ENCODE results near the gene PIP5KL1. TPM values are rescaled to one million over a fixed set of nuclear protein-coding genes. Genes with fewer than 3 reads are reported as not detected.

The PIP5KL1 gene
- polyA plus RNA-seq, 12 donors, result 0.83 to 4.1 (median 2.4) TPM; not detected in 2

DNA sequence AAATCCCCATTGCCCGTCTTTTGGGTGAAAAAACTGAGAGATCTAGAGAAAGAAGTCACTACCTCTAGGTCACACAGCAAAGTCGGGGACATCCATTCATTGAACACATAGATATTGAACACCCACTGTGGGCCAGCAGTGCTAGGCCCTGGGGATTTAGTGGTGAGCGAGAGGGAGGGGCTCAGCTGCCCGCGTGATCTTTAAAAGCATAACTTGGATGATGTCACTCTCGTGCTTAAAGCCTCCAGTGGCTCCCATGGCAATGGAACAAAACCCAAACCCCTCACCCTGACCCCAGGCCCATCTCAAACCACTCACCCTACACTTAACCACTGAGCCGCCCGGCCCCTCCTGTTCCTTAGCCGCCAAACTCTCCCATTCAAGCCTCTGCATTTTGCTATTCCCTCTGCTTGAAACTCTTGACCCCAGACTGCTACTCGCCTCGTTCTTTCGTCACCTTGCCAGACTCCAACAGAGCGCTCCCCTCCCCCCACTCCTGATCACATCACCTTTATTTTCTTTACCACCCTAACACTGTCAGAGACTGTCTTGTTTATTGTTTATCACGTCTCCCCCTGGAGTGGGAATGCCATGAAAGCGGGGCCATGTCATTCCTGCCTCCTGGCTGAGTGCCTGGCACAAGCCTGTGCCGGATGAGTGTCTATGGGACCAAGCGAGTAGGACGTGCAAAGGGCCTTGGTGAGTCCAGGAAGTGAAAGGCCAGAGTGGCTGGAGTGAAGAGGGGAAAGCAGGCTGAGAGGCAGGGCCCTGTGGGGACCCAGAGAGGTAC, 710 bp upstream of the PIP5KL1 start:
- DNase-seq, result no peak

DNA sequence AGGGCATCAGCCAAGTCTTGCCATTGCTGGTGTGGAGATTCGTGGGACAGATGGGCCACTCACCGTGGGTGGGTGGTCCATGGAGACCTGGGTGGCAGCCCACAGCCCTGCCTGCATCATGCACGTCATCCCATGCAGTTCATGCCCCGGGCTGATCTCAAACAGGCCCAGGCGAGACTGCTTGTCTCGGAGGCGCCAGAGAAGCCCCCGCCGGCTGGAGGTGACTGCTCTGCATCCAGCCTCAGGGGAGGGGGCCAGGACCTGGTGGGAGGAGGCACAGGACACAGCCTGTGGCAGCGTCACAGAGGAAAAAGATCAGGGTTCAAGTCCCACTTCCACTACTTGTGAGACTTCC, 975 bp downstream of the PIP5KL1 start:
- DNase-seq, result no peak

DNA sequence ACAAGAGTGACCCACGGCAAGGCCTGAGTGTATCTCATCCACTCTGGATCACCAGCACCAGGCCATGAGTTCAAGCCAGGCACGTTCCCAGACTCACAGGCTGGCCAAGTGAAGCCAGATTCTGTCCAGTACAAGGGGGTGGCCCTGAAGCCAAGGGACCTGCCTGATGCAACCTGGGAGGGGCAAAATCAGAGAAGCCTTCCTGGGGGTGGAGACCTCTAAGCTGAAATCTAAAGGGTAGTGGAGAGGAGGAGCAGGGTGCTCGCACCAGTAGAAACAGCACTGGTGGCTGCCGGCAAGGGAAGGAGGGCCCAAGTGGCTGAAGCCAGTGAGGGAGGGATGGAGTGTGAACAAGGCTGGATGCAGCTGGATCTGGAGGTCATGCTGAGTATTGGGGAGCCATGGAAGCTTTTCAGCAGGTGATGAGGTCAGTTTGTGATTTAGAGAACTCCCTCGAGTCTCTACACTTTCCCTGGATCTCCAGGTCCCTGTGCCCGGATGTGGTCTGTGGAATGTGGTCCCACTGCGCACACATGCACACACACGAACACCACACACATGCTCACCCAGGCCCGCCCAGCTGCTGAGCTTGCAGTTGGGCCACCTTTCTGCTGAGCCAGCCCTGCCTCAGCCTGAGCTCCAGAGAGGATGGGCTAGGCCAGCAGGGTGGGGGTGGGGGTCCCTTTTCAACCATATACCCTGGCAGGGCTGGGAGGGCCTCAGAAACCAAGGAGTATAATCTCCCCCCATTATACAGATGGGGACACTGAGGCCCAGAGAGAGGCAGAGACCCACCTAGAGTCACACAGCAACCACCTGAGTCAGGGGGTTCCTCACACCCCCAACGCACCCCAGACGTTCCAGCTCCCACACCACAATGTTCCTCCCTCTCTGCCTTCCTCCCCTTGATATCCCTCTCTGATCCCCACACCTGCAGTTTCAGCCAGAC, 1.6 kb downstream of the PIP5KL1 start:
- DNase-seq, result no peak

- no peak for DNase-seq
Measured at GRCh38 chr9:127927988-127928675, 2.4 kb downstream of the PIP5KL1 start.

DNA sequence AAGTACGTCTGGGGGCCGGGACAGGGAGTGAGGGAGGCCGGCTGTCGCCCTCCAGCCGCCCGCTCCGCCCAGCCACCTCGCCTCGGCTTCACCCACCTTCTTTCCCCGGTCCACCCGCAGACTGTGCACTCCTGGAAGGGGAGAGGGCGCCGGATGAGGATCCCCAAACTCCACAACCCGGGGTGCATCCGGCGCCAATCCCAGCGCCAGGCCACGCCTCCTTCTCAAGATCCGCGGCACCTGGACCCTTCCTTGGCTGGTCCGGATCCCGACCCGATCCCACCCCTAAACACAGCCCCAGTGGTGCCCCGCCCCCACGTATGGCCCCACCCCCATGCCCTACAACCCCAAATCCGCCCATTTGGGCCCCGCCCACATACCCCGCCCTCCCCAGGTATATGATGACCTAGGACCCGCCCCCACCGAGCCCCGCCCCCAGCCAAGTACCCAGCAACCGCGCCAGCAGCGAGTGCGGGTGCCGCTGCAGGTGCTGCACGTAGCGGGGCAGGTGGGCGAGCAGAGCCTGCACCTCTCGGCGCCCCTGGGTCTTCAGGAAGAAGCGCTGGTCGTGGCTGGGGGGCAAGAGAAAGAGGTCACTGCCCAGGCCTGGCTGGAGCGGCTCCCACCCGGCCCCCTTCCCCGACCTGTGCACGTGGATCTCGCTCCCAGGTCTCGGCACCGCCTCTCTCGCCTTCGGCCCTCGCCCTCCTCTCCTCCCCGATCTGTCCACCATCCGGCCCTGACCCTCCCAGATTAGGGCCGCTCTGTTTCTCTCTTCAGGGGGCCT, 3.2 kb downstream of the PIP5KL1 start:
- DNase-seq, result no peak

DNA sequence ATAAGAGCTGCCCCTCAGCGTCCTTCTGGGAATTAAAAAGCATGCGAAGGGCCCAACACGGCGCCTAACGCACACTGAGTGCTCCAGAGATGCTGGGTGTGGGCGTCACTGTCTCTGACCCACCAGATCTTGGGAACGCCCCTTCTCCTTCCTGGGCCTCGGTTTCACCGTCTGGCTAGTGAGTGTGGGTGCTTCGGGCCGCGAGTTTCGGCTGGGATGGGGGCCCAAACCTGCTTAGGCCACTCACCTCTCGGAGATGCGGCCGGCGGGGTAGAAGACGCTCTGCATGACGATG, 3.7 kb downstream of the PIP5KL1 start:
- DNase-seq, result no peak

GRCh38 chr9:127925959-127926905, 4.3 kb downstream of the PIP5KL1 start:
- no peak for DNase-seq

GRCh38 chr9:127924736-127925444, 5.7 kb downstream of the PIP5KL1 start:
- no peak for DNase-seq

GRCh38 chr9:127923771-127924170, 6.8 kb downstream of the PIP5KL1 start:
- no peak for DNase-seq

GRCh38 chr9:127923046-127923445, 7.5 kb downstream of the PIP5KL1 start:
- no peak for DNase-seq

GRCh38 chr9:127921557-127922120, 8.9 kb downstream of the PIP5KL1 start:
- no peak for DNase-seq

DNA sequence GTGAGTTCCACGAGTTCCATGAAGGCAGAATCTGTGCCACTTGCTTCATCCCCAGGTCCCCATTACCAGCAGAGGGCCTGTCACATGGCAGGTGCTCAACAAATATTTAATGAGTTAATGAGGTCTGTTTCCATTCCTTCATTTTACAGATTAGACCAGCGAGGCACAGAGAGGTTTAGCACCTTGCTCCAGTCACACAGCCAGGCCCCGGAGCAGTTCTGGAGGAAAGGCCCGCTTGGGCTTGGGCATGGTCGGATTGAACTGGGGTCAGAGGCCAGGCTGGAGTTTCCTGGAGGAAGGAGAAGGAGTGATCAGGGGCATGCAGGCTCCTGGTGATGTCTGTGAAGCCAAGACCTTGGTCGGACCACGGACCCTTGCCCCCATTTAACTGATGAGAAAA, 9.8 kb downstream of the PIP5KL1 start:
- DNase-seq, result no peak

DNA sequence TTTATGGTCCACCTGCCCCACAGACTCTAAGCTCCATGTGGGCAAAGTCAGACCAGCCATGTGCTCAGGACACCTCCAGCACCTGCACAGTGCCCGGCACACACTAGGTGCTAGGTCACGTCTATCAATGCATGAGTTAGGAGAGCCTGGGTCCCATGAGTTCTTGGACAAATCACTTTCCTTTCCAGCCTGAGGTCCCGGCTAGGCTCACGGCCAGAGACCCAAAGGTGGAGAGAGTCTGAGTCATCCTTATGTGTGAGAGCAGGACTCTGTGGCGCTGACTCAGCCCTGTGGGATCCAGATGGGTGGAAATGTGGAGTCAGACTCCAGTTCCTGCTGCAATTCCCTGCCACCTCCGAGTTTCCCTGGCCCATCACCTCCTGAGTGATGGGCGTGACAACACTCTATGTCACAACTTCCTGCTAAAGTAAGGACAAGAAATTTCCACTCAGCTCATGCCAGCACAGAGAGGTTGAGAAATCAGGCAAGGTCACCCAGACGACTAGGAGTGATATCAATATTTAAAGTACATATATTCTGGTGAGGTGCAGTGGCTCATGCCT, 11.2 kb downstream of the PIP5KL1 start:
- no peak for DNase-seq

DNA sequence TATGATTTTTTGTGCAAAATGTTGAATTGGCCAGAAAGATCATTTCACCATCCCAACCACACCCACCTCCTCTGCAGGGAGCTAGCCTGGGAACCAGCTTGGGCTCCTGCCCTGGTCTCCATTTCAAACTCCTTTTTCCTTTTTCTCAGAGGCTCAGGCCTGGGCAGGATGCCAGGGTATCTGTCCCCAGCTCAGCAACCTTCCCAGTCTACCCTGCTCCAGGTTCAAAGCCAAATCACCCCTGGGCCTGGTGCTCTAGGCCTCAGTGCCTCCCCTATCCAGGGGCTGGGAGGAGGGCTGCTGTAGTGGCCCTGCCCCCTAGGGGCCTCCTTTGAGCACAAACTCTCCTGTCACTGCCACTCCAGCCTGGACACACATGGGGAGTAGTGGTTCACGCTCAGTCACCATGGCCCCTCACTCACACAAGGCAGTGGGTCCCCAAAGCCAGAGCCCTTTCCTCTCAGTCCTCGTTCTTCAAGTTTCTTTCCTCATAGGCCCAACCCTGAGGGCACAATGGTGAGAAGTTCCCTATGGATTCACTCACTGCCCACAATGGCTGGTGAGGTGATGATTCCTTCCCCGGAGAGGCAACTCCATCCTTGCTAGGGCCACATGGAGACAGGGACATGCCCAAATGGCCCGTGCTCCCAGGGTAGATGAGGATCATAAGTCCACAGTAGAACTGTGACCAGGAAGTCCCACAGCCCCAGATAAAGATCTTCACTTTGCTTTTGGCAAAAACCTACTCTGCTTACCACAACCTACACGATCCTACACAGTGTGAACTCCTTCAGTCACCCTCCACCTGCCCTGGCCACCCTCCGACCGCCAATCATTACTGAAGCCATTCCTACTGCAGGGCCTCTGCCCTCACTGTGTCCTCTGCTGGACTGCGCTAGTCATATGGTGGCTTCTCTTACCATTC, 12.1 kb downstream of the PIP5KL1 start:
- no peak for DNase-seq

- no peak for DNase-seq
Measured at GRCh38 chr9:127917603-127918002, 13.0 kb downstream of the PIP5KL1 start.

- DNase-seq, result peak; percentile 90
Measured at GRCh38 chr9:127916720-127917581, 13.6 kb downstream of the PIP5KL1 start, which contains the start of gene ST6GALNAC4. TSS of gene ST6GALNAC4 (minus strand) at chr9:127917041. CDS start at chr9:127916419, 622 bp downstream.
